HepG2 (cell line): ENCODE data around the gene CSNK1D. TPM values are rescaled to one million over a fixed set of nuclear protein-coding genes. Genes with fewer than 3 reads are reported as not detected.

Experiments
- BHLHE40 ChIP-seq: IDR thresholded peaks from 2 replicates; pipeline ENCODE4 v1.6.1; 2011; ENCODE audit warnings: low read length, improper control_type of control experiment
- FOXA3 ChIP-seq: IDR thresholded peaks from 2 replicates; pipeline ENCODE4 v1.6.1; 2016; ENCODE audit warnings: missing genetic modification reagents, missing compliant biosample characterization
- GATA4 ChIP-seq: sonication (generic); IDR thresholded peaks from 2 replicates; pipeline ENCODE4 v1.6.1; 2016; ENCODE audit warnings: antibody characterized with exemption, low read depth, borderline replicate concordance
- HCFC1 ChIP-seq: fragments of 150-350 bp; IDR thresholded peaks from 2 replicates; pipeline ENCODE4 v1.6.1; 2014; ENCODE audit warnings: low read depth, low read length
- IRX3 ChIP-seq: sonication (generic); formaldehyde crosslinking; IDR thresholded peaks from 2 replicates; pipeline ENCODE4 v1.8.1; 2023; ENCODE audit warnings: mild to moderate bottlenecking, low read depth, missing genetic modification reagents, borderline replicate concordance
- JARID2 ChIP-seq: sonication (generic); formaldehyde crosslinking; IDR thresholded peaks from 2 replicates; pipeline ENCODE4 v1.8.1; 2023; ENCODE audit warnings: missing genetic modification reagents, inconsistent platforms; ENCODE audit not compliant: insufficient replicate concordance
- MAFK ChIP-seq, 2 experiments: IDR thresholded peaks in 1 of 2; conservative IDR thresholded peaks in 1 of 2; 2 replicates each; pipeline ENCODE4 v1.6.1; 2011; ENCODE audit warnings: improper control_type of control experiment in 2 of 2, low read length in 2 of 2
- MEF2D ChIP-seq: sonication (generic); formaldehyde crosslinking; IDR thresholded peaks from 2 replicates; pipeline ENCODE4 v1.5.1; 2020; ENCODE audit warnings: mild to moderate bottlenecking, missing genetic modification reagents
- MYPOP ChIP-seq: sonication (generic); formaldehyde crosslinking; IDR thresholded peaks from 2 replicates; pipeline ENCODE4 v1.8.1; 2023; ENCODE audit warnings: mild to moderate bottlenecking, moderate library complexity, missing genetic modification reagents
- NCOA5 ChIP-seq: sonication (generic); formaldehyde crosslinking; IDR thresholded peaks from 2 replicates; pipeline ENCODE4 v1.4.0; 2020; ENCODE audit warnings: missing genetic modification reagents
- NCOR1 ChIP-seq: fragments of 200-600 bp; sonication (generic); IDR thresholded peaks from 2 replicates; pipeline ENCODE4 v1.7.0; 2017; ENCODE audit warnings: antibody characterized with exemption, low read length, borderline replicate concordance
- RFX3 ChIP-seq: IDR thresholded peaks from 2 replicates; pipeline ENCODE4 v1.6.1; 2016; ENCODE audit warnings: missing biosample characterization, missing genetic modification reagents
- SCMH1 ChIP-seq: sonication (generic); formaldehyde crosslinking; IDR thresholded peaks from 2 replicates; pipeline ENCODE4 v1.9.0; 2021; ENCODE audit warnings: missing genetic modification reagents, mild to moderate bottlenecking, borderline replicate concordance
- SP1 ChIP-seq, 2 experiments: fragments of 450-650 bp in 1 of 2; sonication (generic) in 1 of 2; formaldehyde crosslinking in 1 of 2; IDR thresholded peaks; 2 replicates each; pipeline versions ENCODE4 v1.4.0 to v1.6.1; 2016 to 2020; ENCODE audit warnings: missing genetic modification reagents in 1 of 2
- SRSF9 ChIP-seq: fragments of 200-400 bp; formaldehyde crosslinking; IDR thresholded peaks from 2 replicates; pipeline ENCODE4 v1.6.1; 2018; ENCODE audit warnings: borderline replicate concordance, mild to moderate bottlenecking, low read depth, low read length; ENCODE audit not compliant: insufficient read depth, poor library complexity, severe bottlenecking
- SUZ12 ChIP-seq: fragments of 150-350 bp; IDR thresholded peaks from 2 replicates; pipeline ENCODE4 v1.6.1; 2014; ENCODE audit warnings: low read depth, low read length
- WIZ ChIP-seq: sonication (generic); formaldehyde crosslinking; IDR thresholded peaks from 2 replicates; pipeline ENCODE4 v1.5.1; 2020; ENCODE audit warnings: mild to moderate bottlenecking, missing genetic modification reagents
- ZNF230 ChIP-seq: sonication (generic); formaldehyde crosslinking; IDR thresholded peaks from 2 replicates; pipeline ENCODE4 v1.4.0; 2020; ENCODE audit warnings: mild to moderate bottlenecking, missing genetic modification reagents
- ZNF317 ChIP-seq: sonication (generic); formaldehyde crosslinking; IDR thresholded peaks from 2 replicates; pipeline ENCODE4 v1.5.0; 2020; ENCODE audit warnings: mild to moderate bottlenecking, missing genetic modification reagents
- ZNF430 ChIP-seq: sonication (generic); formaldehyde crosslinking; IDR thresholded peaks from 2 replicates; pipeline ENCODE4 v1.9.0; 2021; ENCODE audit warnings: mild to moderate bottlenecking, missing genetic modification reagents
- ZSCAN31 ChIP-seq: sonication (generic); formaldehyde crosslinking; IDR thresholded peaks from 2 replicates; pipeline ENCODE4 v1.5.0; 2020; ENCODE audit warnings: low read depth, mild to moderate bottlenecking, missing genetic modification reagents
- polyA plus RNA-seq, 8 experiments: library from polyadenylated mRNA; depleted of rRNA in 3 of 8; stranded (reverse) in 7 of 8; unstranded in 1 of 8; fragments of >200 nt; fragmentation: Illumina TruSeq in 4 of 8; extraction: Trizol in 4 of 8; gene quantifications; 2 replicates each; pipeline versions ENCODE4 v1.2.1 to v1.2.3, GENCODE V29; 2011 to 2016; ENCODE audit warnings: low read depth in 4 of 8, missing spikeins in 1 of 8, mixed read lengths in 1 of 8; ENCODE audit not compliant: insufficient read depth in 1 of 8
- total RNA-seq, 5 experiments: library from RNA; depleted of rRNA; stranded (reverse); fragments of >200 nt; fragmentation: Illumina TruSeq; extraction: Trizol; gene quantifications; 2 replicates each; pipeline ENCODE4 v1.2.3, GENCODE V29; 2016; ENCODE audit warnings: low read depth in 1 of 5
- TF ChIP-seq, protein P1 (sequence below): IDR thresholded peaks from 2 replicates; pipeline ENCODE4 v1.6.1; 2018; ENCODE audit warnings: missing genetic modification reagents, mild to moderate bottlenecking, missing compliant biosample characterization
- TF ChIP-seq, protein P2 (sequence below): IDR thresholded peaks from 2 replicates; pipeline ENCODE4 v1.6.1; 2016; ENCODE audit warnings: low read depth, borderline replicate concordance
- TF ChIP-seq, protein P3 (sequence below): sonication (generic); formaldehyde crosslinking; IDR thresholded peaks from 2 replicates; pipeline ENCODE4 v1.4.0; 2020; ENCODE audit warnings: missing genetic modification reagents
- TF ChIP-seq, protein P4 (sequence below): sonication (generic); formaldehyde crosslinking; IDR thresholded peaks from 2 replicates; pipeline ENCODE4 v1.4.0; 2020; ENCODE audit warnings: mild to moderate bottlenecking, missing genetic modification reagents

Gene CSNK1D
- total and polyA plus RNA-seq, 2 of the 13 experiments (the other 11 are each of a cell fraction or from before 2014, with no cell fraction given): 31.5 to 128 TPM

GRCh38 chr17:82217120-82217529, 56.4 kb downstream of the CSNK1D start (continued):
- TF ChIP-seq GATA4 (no peak), JARID2 (peak; percentile 46), SRSF9 (no peak), IRX3 (no peak), ZNF230 (CRISPR knock-in tag) (no peak; the same call in 1 of the 2 replicates), NCOR1 (no peak), ZSCAN31 (CRISPR knock-in tag) (no peak), SP1 (IDR thresholded peaks at IDR 0.05) (no peak), SP1 (CRISPR knock-in tag; IDR thresholded peaks at IDR 0.05) (no peak), BHLHE40 (no peak), NCOA5 (no peak), RFX3 (CRISPR knock-in tag) (no peak), ZNF317 (CRISPR knock-in tag) (no peak), ZNF430 (CRISPR knock-in tag) (no peak), SCMH1 (no peak), MEF2D (no peak), FOXA3 (CRISPR knock-in tag) (0 out of 2 replicates have a peak, but pooled peaks have one; percentile 5), HCFC1 (no peak), MYPOP (CRISPR knock-in tag) (no peak), SUZ12 (no peak), MAFK (conservative IDR thresholded peaks at IDR 0.05 in 1 of 2, IDR thresholded peaks at IDR 0.05 in 1 of 2; ENCODE audit: low read length in 2 of 2) (no peak), WIZ (CRISPR knock-in tag) (no peak)
- TF ChIP-seq, protein P1, sequence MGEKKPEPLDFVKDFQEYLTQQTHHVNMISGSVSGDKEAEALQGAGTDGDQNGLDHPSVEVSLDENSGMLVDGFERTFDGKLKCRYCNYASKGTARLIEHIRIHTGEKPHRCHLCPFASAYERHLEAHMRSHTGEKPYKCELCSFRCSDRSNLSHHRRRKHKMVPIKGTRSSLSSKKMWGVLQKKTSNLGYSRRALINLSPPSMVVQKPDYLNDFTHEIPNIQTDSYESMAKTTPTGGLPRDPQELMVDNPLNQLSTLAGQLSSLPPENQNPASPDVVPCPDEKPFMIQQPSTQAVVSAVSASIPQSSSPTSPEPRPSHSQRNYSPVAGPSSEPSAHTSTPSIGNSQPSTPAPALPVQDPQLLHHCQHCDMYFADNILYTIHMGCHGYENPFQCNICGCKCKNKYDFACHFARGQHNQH (CRISPR knock-in tag): no peak
- TF ChIP-seq, protein P2, sequence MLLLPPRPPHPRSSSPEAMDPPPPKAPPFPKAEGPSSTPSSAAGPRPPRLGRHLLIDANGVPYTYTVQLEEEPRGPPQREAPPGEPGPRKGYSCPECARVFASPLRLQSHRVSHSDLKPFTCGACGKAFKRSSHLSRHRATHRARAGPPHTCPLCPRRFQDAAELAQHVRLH (CRISPR knock-in tag): no peak
- TF ChIP-seq, protein P3, sequence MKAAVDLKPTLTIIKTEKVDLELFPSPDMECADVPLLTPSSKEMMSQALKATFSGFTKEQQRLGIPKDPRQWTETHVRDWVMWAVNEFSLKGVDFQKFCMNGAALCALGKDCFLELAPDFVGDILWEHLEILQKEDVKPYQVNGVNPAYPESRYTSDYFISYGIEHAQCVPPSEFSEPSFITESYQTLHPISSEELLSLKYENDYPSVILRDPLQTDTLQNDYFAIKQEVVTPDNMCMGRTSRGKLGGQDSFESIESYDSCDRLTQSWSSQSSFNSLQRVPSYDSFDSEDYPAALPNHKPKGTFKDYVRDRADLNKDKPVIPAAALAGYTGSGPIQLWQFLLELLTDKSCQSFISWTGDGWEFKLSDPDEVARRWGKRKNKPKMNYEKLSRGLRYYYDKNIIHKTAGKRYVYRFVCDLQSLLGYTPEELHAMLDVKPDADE: no peak
- TF ChIP-seq, protein P4, sequence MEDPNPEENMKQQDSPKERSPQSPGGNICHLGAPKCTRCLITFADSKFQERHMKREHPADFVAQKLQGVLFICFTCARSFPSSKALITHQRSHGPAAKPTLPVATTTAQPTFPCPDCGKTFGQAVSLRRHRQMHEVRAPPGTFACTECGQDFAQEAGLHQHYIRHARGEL (CRISPR knock-in tag): no peak
